Measurements from ENCODE around the gene CDADC1. TPM values are rescaled to one million over a fixed set of nuclear protein-coding genes. Genes with fewer than 3 reads are reported as not detected.

The CDADC1 gene
- total and polyA plus RNA-seq, 2 donors (not counting 3 experiments of a cell fraction or from before 2014, with no cell fraction given): 2.4 to 9.1 TPM

GRCh38 chr13:49279885-49280284 lies 32.2 kb downstream of the CDADC1 start:
- FAIRE-seq (no peak), DNase-seq (ENCODE audit: low read depth, low spot score) (no peak)
- H3K27ac ChIP-seq (ENCODE audit: insufficient read depth, low read depth, low read length): no peak overlapping the region
- no peaks in the 10 kb centered on the region for H3K9me3 ChIP-seq (replicated peaks; ENCODE audit: control insufficient read depth, insufficient read depth, low read length)
- no peaks in the 10 kb centered on the region for H3K9me1 ChIP-seq (replicated peaks; ENCODE audit: control insufficient read depth, extremely low read depth, insufficient read depth, low read length)
- intact Hi-C loops (cut with micrococcal nuclease) (loop anchor here (5.0 kb wide), 2 partner anchors 303 to 683 kb away; partner anchors contain the start of gene FNDC3A), dilution Hi-C loops (cut with MboI; ENCODE audit: extremely low pct_ligation_motif_present, low sequenced_read_pairs) (no loop called here)
- CTCF ChIA-PET: interaction anchor here (1.1 to 8.0 kb wide), 17 partner anchors 11 to 327 kb away, joined by 3 to 123 read pairs (median 7); partner anchors contain the start of gene CDADC1
- no peak overlapping the region for H3K4me2 ChIP-seq (ENCODE audit: insufficient read depth, low read length)
- H3K4me3 ChIP-seq (replicated peaks in 1 of 3; ENCODE audit: insufficient read depth in 1 of 3, low read depth in 1 of 3, low read length in 3 of 3): no peak overlapping the region
- H3K27me3 ChIP-seq (ENCODE audit: control insufficient read depth in 2 of 2, insufficient read depth in 2 of 2, low read length in 2 of 2): no peaks in the 10 kb centered on the region
- no peaks in the 10 kb centered on the region for H3K79me2 ChIP-seq (ENCODE audit: control insufficient read depth, insufficient read depth, low read length)
- H3K36me3 ChIP-seq (ENCODE audit: control insufficient read depth in 2 of 2, extremely low read depth in 1 of 2, insufficient read depth in 2 of 2, low read length in 2 of 2): no peaks in the 10 kb centered on the region
- no TSS peak for BruUV-seq (replicated peaks)
- POLR2A ChIA-PET: no interaction called here
- no peak overlapping the region for H2AFZ ChIP-seq (ENCODE audit: low read depth, low read length)
- TF ChIP-seq POLR2AphosphoS5 (IDR thresholded peaks at IDR 0.05; ENCODE audit: insufficient read depth, low read depth, low read length): no peak
- no peak for TF ChIP-seq MYC (IDR thresholded peaks at IDR 0.05; ENCODE audit: low read depth, low read length)
- no peak for TF ChIP-seq JUN (IDR thresholded peaks at IDR 0.05; ENCODE audit: borderline replicate concordance, insufficient read depth, insufficient read length, low read depth)
- no peak for TF ChIP-seq FOS (IDR thresholded peaks at IDR 0.05; ENCODE audit: borderline replicate concordance, insufficient read depth, low read length)
- TF ChIP-seq, protein P1, sequence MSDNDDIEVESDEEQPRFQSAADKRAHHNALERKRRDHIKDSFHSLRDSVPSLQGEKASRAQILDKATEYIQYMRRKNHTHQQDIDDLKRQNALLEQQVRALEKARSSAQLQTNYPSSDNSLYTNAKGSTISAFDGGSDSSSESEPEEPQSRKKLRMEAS (IDR thresholded peaks at IDR 0.05; ENCODE audit: insufficient read depth, insufficient read length): no peak
- H4K20me1 ChIP-seq (replicated peaks; ENCODE audit: control insufficient read depth, extremely low read depth, insufficient read depth, low read length): no peaks in the 10 kb centered on the region
- H3K4me1 ChIP-seq (ENCODE audit: control insufficient read depth, extremely low read depth, insufficient read depth, low read length): no peaks in the 10 kb centered on the region
- H3K9ac ChIP-seq (replicated peaks; ENCODE audit: extremely low read depth, insufficient read depth, low read length): no peak overlapping the region

DNA sequence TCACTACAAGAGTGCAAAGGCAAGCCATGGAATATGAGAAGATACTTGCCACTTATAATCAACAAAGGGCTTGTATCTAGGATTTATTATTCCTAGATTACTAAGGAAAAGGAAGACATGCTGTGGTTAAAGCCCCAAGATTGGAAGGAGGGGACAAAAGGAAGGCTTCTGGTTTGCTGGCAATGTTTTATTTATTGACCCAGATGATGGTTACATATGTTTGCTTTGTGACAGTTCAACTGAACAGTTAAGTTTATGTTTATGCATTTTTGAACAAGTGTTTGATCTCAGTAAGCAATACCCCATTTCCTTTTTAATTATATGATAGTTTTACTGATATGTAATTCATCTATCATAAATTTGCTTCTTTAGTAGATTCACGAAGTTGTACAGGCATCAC lies 40.3 kb downstream of the CDADC1 start:
- POLR2A ChIA-PET: no interaction called here
- intact Hi-C loops (cut with micrococcal nuclease) (no loop called here), dilution Hi-C loops (cut with MboI; ENCODE audit: extremely low pct_ligation_motif_present, low sequenced_read_pairs) (no loop called here)
- Histone ChIP-seq H3K27ac (ENCODE audit: insufficient read depth, low read depth, low read length) (no peak overlapping the region), H3K79me2 (ENCODE audit: control insufficient read depth, insufficient read depth, low read length) (no peaks in the 10 kb centered on the region), H3K9me3 (replicated peaks; ENCODE audit: control insufficient read depth, insufficient read depth, low read length) (no peaks in the 10 kb centered on the region), H2AFZ (ENCODE audit: low read depth, low read length) (no peak overlapping the region), H3K9me1 (replicated peaks; ENCODE audit: control insufficient read depth, extremely low read depth, insufficient read depth, low read length) (no peaks in the 10 kb centered on the region), H3K36me3 (ENCODE audit: control insufficient read depth in 2 of 2, extremely low read depth in 1 of 2, insufficient read depth in 2 of 2, low read length in 2 of 2) (no peaks in the 10 kb centered on the region), H3K4me2 (ENCODE audit: insufficient read depth, low read length) (no peak overlapping the region), H3K4me1 (ENCODE audit: control insufficient read depth, extremely low read depth, insufficient read depth, low read length) (peaks cover 5% of the 10 kb centered on the region), H3K27me3 (ENCODE audit: control insufficient read depth in 2 of 2, insufficient read depth in 2 of 2, low read length in 2 of 2) (no peaks in the 10 kb centered on the region), H3K4me3 (replicated peaks in 1 of 3; ENCODE audit: insufficient read depth in 1 of 3, low read depth in 1 of 3, low read length in 3 of 3) (no peak overlapping the region), H4K20me1 (replicated peaks; ENCODE audit: control insufficient read depth, extremely low read depth, insufficient read depth, low read length) (no peaks in the 10 kb centered on the region), H3K9ac (replicated peaks; ENCODE audit: extremely low read depth, insufficient read depth, low read length) (no peak overlapping the region)
- no peak for FAIRE-seq
- TF ChIP-seq, protein P2, sequence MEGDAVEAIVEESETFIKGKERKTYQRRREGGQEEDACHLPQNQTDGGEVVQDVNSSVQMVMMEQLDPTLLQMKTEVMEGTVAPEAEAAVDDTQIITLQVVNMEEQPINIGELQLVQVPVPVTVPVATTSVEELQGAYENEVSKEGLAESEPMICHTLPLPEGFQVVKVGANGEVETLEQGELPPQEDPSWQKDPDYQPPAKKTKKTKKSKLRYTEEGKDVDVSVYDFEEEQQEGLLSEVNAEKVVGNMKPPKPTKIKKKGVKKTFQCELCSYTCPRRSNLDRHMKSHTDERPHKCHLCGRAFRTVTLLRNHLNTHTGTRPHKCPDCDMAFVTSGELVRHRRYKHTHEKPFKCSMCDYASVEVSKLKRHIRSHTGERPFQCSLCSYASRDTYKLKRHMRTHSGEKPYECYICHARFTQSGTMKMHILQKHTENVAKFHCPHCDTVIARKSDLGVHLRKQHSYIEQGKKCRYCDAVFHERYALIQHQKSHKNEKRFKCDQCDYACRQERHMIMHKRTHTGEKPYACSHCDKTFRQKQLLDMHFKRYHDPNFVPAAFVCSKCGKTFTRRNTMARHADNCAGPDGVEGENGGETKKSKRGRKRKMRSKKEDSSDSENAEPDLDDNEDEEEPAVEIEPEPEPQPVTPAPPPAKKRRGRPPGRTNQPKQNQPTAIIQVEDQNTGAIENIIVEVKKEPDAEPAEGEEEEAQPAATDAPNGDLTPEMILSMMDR (IDR thresholded peaks at IDR 0.05; ENCODE audit: extremely low read depth in 1 of 2, insufficient read depth in 1 of 2, low read depth in 1 of 2, low read length in 2 of 2): no peak
- CTCF ChIA-PET: interaction anchor here (1.2 kb wide), 1 partner anchor 319 kb away, joined by 3 read pairs; no protein-coding TSS in a partner anchor
- BruUV-seq (replicated peaks): no TSS peak
- no peak for DNase-seq (ENCODE audit: low read depth, low spot score)
